ENCODE results near the gene UAP1L1. TPM values are rescaled to one million over a fixed set of nuclear protein-coding genes. Genes with fewer than 3 reads are reported as not detected.

Gene UAP1L1
- total and polyA plus RNA-seq, 2 of the 8 experiments (the other 6 are each of a cell fraction or from before 2014, with no cell fraction given) = 2.0 to 5.4 TPM

GRCh38 chr9:137110147-137110910 lies 33.0 kb downstream of the UAP1L1 start (continued):
- TF ChIP-seq POLR2AphosphoS5 (IDR thresholded peaks at IDR 0.05; ENCODE audit: low read depth, low read length) (no peak), SIN3A (conservative IDR thresholded peaks at IDR 0.05 in 1 of 2, IDR thresholded peaks at IDR 0.05 in 1 of 2; ENCODE audit: low read depth in 1 of 2, low read length in 2 of 2) (no peak), NANOG (IDR thresholded peaks at IDR 0.05; ENCODE audit: insufficient read depth, low read depth, low read length, poor library complexity, severe bottlenecking) (no peak)
